GM18519 (cell line): ENCODE measurements around the gene TANGO2.
"Not testable (repeated sequence)": the region's sequence is repeated elsewhere in the genome, so short reads cannot be mapped to it uniquely, and the experiment has no call there.

Experiments
- ATAC-seq: cut with Tn5 transposase; IDR thresholded peaks from one replicate; pipeline ENCODE4 v1.9.1; 2021; ENCODE audit warnings: mild to moderate bottlenecking, moderate library complexity; ENCODE audit not compliant: unreplicated experiment, low FRiP score

Gene TANGO2

GRCh38 chr22:20060700-20061480 is 40.0 kb downstream of the TANGO2 start:
- ATAC-seq, result no peak

GRCh38 chr22:20061481-20061861 is 40.6 kb downstream of the TANGO2 start:
- no peak for ATAC-seq

- ATAC-seq, result no peak
Observed at GRCh38 chr22:20062043-20062765, 41.3 kb downstream of the TANGO2 start.

- ATAC-seq, result no peak
Observed at GRCh38 chr22:20062766-20063083, 41.8 kb downstream of the TANGO2 start.

- ATAC-seq, result no peak
Observed at GRCh38 chr22:20063271-20064139, 42.6 kb downstream of the TANGO2 start.

- no peak for ATAC-seq
Observed at GRCh38 chr22:20064140-20064480, 43.2 kb downstream of the TANGO2 start.

- no peak for ATAC-seq
Observed at GRCh38 chr22:20064545-20065262, 43.8 kb downstream of the TANGO2 start.

- ATAC-seq, result no peak
Observed at GRCh38 chr22:20065896-20066616, 45.1 kb downstream of the TANGO2 start.

GRCh38 chr22:20066617-20067383 is 45.9 kb downstream of the TANGO2 start:
- no peak for ATAC-seq

GRCh38 chr22:20067384-20067682 is 46.4 kb downstream of the TANGO2 start:
- ATAC-seq, result not testable (repeated sequence)

GRCh38 chr22:20068640-20069039 is 47.7 kb downstream of the TANGO2 start:
- ATAC-seq, result no peak

GRCh38 chr22:20069331-20070042 is 48.6 kb downstream of the TANGO2 start:
- no peak for ATAC-seq

- ATAC-seq, result no peak
Observed at GRCh38 chr22:20071524-20071972, 50.6 kb downstream of the TANGO2 start.

- ATAC-seq, result no peak
Observed at GRCh38 chr22:20076627-20077172, 55.8 kb downstream of the TANGO2 start.

GRCh38 chr22:20079745-20080444 is 59.0 kb downstream of the TANGO2 start, which contains the start of gene DGCR8:
Gene DGCR8, plus strand, starts transcription at chr22:20080241. Its CDS starts 5,723 bp downstream, at chr22:20085964.
- peak; percentile 65 for ATAC-seq

- peak; percentile 42 for ATAC-seq
Observed at GRCh38 chr22:20080445-20080775, 59.5 kb downstream of the TANGO2 start.

- no peak for ATAC-seq
Observed at GRCh38 chr22:20080776-20081654, 60.1 kb downstream of the TANGO2 start.
